Right cardiac atrium (tissue), 5 donors: Measurements from ENCODE around the gene MT1F. TPM values are rescaled to one million over a fixed set of nuclear protein-coding genes. Genes with fewer than 3 reads are reported as not detected.

Source experiments
- ATAC-seq, 2 donors: fragments of 200-7000 bp; cut with Tn5 transposase; one replicate each; pipeline versions ENCODE4 v1.8.0 to v1.9.1; 2020; ENCODE audit warnings: moderate library complexity in 2 of 2, mild to moderate bottlenecking in 1 of 2
- DNase-seq, 3 donors: peaks; one replicate each; pipeline ENCODE4 v3.0.0-alpha.2; 2020
- H3K27ac ChIP-seq: one replicate; pipeline ENCODE4 v1.5.1; 2013; ENCODE audit warnings: mild to moderate bottlenecking, low read length, control low read depth, moderate library complexity
- H3K27me3 ChIP-seq: one replicate; pipeline ENCODE4 v1.6.1; 2013; ENCODE audit not compliant: control insufficient read depth, insufficient read depth
- H3K4me1 ChIP-seq: one replicate; pipeline ENCODE4 v1.6.1; 2013; ENCODE audit warnings: low read length; ENCODE audit not compliant: control insufficient read depth, insufficient read depth
- H3K4me3 ChIP-seq: one replicate; pipeline ENCODE4 v1.5.1; 2013; ENCODE audit warnings: low read length, control low read depth
- H3K9me3 ChIP-seq: one replicate; pipeline ENCODE4 v1.6.1; 2013; ENCODE audit warnings: low read length; ENCODE audit not compliant: control insufficient read depth
- WGBS: extraction: QIAGEN DNeasy Blood & Tissue Kit; methylation state at CpG from one replicate; pipeline ENCODE4 v1.1.7; 2013; 5-methylcytosine and 5-hydroxymethylcytosine counted together
- intact Hi-C, 4 donors: fragments of 100-400 bp; cut with DNase I; formaldehyde crosslinking; loops; one replicate each; pipeline versions ENCODE4 v1.11.0 to v1.14.0; 2022 to 2023
- polyA plus RNA-seq: library from polyadenylated mRNA; stranded (reverse); fragments of 200-250 nt; gene quantifications from one replicate; pipeline ENCODE4 v1.2.3, GENCODE V29; 2013
- total RNA-seq, 4 donors: library from RNA; stranded (reverse); fragmentation: NEBNext Ultra II Directional; extraction: Animal tissue kit (Norgen Biotek cat#: 25700); gene quantifications; one replicate each; pipeline ENCODE4 v1.2.1, GENCODE V29; 2021
- donor health status: healthy with polysubstance abuse.
- donor health status: DM: no; HTN: yes; CAD: no.
- donor health status: DM: no; HTN: no; CAD: no.
- donor health status: DM: no; HTN: yes; CAD: no; lungs with severe emphysema.
- donor health status: DM: yes; HTN: yes; CAD: no.

Gene MT1F
- total and polyA plus RNA-seq, 5 donors, result 1.3 to 3.9 (median 3.5) TPM

- ATAC-seq (no peak), DNase-seq (no peak)
- peaks cover 2% of the 10 kb centered on the region for H3K9me3 ChIP-seq
- no peaks in the 10 kb centered on the region for H3K4me1 ChIP-seq
- 87% methylated on average over 7 of the region's 7 CpGs for WGBS
- intact Hi-C loops, result loop anchor here in 3 of 4 donors (2.0 to 10.0 kb wide), 6 partner anchors 97 to 189 kb away; partner anchors contain the start of gene MT2A (in 1 of the 3)
- H3K4me3 ChIP-seq, result no peak overlapping the region
- H3K27ac ChIP-seq, result no peak overlapping the region
- H3K27me3 ChIP-seq, result no peaks in the 10 kb centered on the region
Observed at GRCh38 chr16:56701534-56701933, 43.8 kb downstream of the MT1F start.

DNA sequence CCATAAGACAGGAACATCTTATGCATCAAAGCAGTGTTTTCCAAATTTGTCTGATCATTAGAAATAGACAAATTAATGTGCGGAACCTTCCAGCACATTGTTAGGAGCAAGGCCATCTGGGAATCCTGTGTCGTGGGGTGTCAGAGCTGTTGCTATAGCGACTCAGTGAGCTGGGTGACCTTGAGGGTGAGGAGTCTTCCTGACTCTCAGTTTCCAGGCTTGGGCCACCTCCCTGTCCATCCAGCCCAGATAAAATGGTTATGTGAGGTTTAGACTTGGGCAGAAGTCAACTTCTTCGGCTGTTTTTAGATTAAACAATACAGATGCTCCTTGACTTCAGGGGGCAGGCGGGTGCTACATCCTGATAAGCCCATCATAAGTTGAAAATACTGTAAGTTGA is 45.1 kb downstream of the MT1F start:
- ATAC-seq, result no peak
- Histone ChIP-seq H3K9me3 (no peaks in the 10 kb centered on the region), H3K4me3 (no peak overlapping the region), H3K27me3 (no peaks in the 10 kb centered on the region), H3K4me1 (no peaks in the 10 kb centered on the region), H3K27ac (no peak overlapping the region)
- intact Hi-C loops, result loop anchor here in 2 of 4 donors (2.0 to 10.0 kb wide), 6 partner anchors 28 to 191 kb away; partner anchors contain the start of gene MT2A (in 1 of the 2)
- no peak for DNase-seq
- WGBS, result 79% methylated on average over 5 of the region's 5 CpGs

Other genes starting within 250 kb of the MT1F start
- 100 to 1,000 TPM in 1 of 4 donors, 10 to 100 TPM in 3; 88.7 to 103 (median 93.5) TPM for gene AMFR, start 232.4 kb upstream of the MT1F start, total RNA-seq
- 52.3 TPM for gene AMFR, start 232.4 kb upstream of the MT1F start, polyA plus RNA-seq
- 10 to 100 TPM; 72.9 to 80.7 (median 75.2) TPM for gene NUDT21, start 206.6 kb upstream of the MT1F start, total RNA-seq
- 23.0 TPM for gene NUDT21, start 206.6 kb upstream of the MT1F start, polyA plus RNA-seq
- 10 to 100 TPM; 28.4 to 32.8 (median 30.2) TPM for gene OGFOD1, start 206.4 kb upstream of the MT1F start, total RNA-seq
- 15.5 TPM for gene OGFOD1, start 206.4 kb upstream of the MT1F start, polyA plus RNA-seq
- gene BBS2, start 137.9 kb upstream of the MT1F start, total RNA-seq, result 10 to 100 TPM; 31.4 to 55.9 (median 39.8) TPM
- 37.7 TPM for gene BBS2, start 137.9 kb upstream of the MT1F start, polyA plus RNA-seq
- not detected for gene MT4, start 92.9 kb upstream of the MT1F start, total RNA-seq
- gene MT4, start 92.9 kb upstream of the MT1F start, polyA plus RNA-seq, result not detected
- gene MT3, start 68.4 kb upstream of the MT1F start, total RNA-seq, result 1 to 10 TPM; 2.0 to 6.1 (median 3.3) TPM
- 24.7 TPM for gene MT3, start 68.4 kb upstream of the MT1F start, polyA plus RNA-seq
- 100 to 1,000 TPM in 1 of 4 donors, 10 to 100 TPM in 3; 55.6 to 154 (median 83.4) TPM for gene MT2A, start 49.4 kb upstream of the MT1F start, total RNA-seq
- 140 TPM for gene MT2A, start 49.4 kb upstream of the MT1F start, polyA plus RNA-seq
- gene MT1E, start 32.2 kb upstream of the MT1F start, total RNA-seq, result 10 to 100 TPM; 58.7 to 88.4 (median 68.4) TPM
- 129 TPM for gene MT1E, start 32.2 kb upstream of the MT1F start, polyA plus RNA-seq
- gene MT1M, start 25.3 kb upstream of the MT1F start, total RNA-seq, result 10 to 100 TPM in 1 of 4 donors, 1 to 10 TPM in 3; 3.0 to 26.7 (median 6.6) TPM
- 18.0 TPM for gene MT1M, start 25.3 kb upstream of the MT1F start, polyA plus RNA-seq
- 10 to 100 TPM in 1 of 4 donors, 1 to 10 TPM in 3; 1.6 to 27.5 (median 6.0) TPM for gene MT1A, start 19.3 kb upstream of the MT1F start, total RNA-seq
- gene MT1A, start 19.3 kb upstream of the MT1F start, polyA plus RNA-seq, result 73.4 TPM
- gene MT1B, start 6.1 kb upstream of the MT1F start, total RNA-seq, result not detected
- not detected for gene MT1B, start 6.1 kb upstream of the MT1F start, polyA plus RNA-seq
- gene MT1G, start 10.1 kb downstream of the MT1F start, total RNA-seq, result 1 to 10 TPM in 1 of 4 donors, under 1 TPM in 1, not detected in 2; 0.71 to 1.1 TPM
- gene MT1G, start 10.1 kb downstream of the MT1F start, polyA plus RNA-seq, result 8.0 TPM
- not detected for gene MT1H, start 11.9 kb downstream of the MT1F start, total RNA-seq
- not detected for gene MT1H, start 11.9 kb downstream of the MT1F start, polyA plus RNA-seq
- 100 to 1,000 TPM in 3 of 4 donors, 10 to 100 TPM in 1; 75.7 to 367 (median 180) TPM for gene MT1X, start 24.5 kb downstream of the MT1F start, total RNA-seq
- gene MT1X, start 24.5 kb downstream of the MT1F start, polyA plus RNA-seq, result 287 TPM
- 10 to 100 TPM; 26.7 to 36.0 (median 30.4) TPM for gene NUP93, start 72.2 kb downstream of the MT1F start, total RNA-seq
- gene NUP93, start 72.2 kb downstream of the MT1F start, polyA plus RNA-seq, result 18.9 TPM
- gene SLC12A3, start 207.2 kb downstream of the MT1F start, total RNA-seq, result not detected
- not detected for gene SLC12A3, start 207.2 kb downstream of the MT1F start, polyA plus RNA-seq